ACHN (cell line): ENCODE measurements around the gene NR3C2.

Source experiments
- DNase-seq: peaks from one replicate; pipeline ENCODE4 v3.0.0-alpha.2; 2015
- in situ Hi-C: cut with HindIII; loops from 2 replicates; pipeline ENCODE4 v1.10.0; 2017; ENCODE audit warnings: low sequenced_read_pairs, low pct_ligation_motif_present, low pct_unique_long_range_greater_than_20kb

NR3C2 gene

DNA sequence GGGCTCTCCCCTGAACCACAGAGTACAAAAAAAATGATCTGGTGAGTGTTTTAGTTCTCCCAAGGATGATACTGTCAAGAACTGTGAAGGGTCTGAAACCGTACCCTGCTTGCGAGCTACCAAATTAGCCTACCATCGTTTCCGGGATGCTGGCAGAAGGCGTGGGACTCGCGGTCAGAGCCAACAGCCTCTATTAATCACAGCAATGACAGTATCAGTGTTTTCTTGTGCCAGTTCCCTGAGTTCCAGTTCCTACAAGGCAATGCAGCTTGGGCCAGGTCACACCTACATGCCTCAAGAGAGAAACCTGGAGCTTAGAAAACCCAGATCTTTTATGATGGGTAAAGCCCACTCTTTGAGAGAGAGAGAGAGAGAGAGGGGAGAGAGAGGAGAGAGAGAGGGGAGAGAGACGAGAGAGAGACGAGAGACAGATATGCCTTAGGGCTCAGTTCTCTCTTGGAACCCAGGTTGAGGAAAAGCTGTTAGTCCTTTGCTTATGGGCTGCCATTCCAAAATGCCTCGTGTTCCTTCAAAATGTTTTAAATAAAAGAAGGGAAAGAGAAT, 382.5 kb downstream of the NR3C2 start:
- no peak for DNase-seq

DNA sequence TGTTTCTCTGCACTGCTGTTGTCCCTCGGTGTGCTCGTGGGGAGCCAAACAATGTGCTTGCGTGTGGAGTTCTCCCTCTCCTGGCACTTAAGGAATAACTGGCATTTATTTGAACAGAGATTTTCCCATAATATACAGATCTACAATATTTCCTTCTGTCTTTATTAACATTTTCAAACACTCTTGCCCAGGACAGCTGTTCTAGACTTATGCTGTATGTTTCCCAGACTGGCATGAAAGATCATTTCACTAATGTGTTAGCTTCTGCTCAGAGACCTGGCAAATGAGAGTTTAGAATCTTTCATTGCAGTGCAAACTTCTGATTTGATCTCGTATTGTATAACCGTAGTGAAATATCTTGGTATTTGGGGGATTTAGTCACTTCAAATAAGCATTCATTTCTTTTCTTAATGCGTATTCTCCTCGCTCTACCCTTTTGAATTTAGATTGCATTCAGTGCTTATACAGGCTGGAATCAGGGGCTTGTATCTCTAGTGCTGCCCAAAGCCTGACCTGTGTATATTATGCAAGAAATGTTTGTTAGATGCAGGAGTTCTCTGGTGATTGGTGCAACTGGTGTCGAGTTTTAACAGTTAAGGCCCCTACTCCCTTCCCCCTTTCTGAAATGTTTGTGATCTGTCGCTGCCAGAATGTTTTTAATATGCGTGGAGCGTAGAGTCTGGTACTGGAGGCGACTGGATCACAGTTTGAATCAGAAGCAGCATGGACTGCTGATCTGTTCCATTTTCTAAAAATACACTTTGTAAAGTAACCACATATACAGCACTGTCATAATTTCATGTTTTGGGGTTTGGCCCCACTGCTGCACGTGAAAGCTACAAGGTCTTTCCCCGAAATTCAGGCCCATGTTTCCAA, 384.0 kb downstream of the NR3C2 start:
- DNase-seq: no peak
- in situ Hi-C loops: no loop called here

More for the DNA sequence above, 382.5 kb downstream of the NR3C2 start:
- in situ Hi-C loops: no loop called here

DNA sequence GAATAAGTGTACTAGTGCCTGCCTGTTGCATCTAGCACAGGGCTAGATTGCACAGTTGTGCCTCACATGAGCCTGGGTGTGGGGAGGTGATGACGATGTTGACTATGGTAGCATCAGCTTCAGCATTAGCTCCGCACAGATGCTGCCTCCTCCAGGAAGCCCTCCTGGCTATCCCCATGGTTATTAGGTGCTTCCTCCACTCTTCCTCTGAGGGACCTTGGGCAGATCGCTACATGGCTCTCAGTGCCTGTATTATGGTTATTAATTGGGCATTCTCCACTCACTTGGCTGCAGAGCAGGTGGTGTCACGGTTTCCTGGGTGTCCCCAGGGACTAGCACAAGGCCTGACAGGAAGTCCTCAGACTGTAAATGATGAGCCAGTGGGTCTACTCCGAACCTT, 384.7 kb downstream of the NR3C2 start:
- in situ Hi-C loops: no loop called here

DNA sequence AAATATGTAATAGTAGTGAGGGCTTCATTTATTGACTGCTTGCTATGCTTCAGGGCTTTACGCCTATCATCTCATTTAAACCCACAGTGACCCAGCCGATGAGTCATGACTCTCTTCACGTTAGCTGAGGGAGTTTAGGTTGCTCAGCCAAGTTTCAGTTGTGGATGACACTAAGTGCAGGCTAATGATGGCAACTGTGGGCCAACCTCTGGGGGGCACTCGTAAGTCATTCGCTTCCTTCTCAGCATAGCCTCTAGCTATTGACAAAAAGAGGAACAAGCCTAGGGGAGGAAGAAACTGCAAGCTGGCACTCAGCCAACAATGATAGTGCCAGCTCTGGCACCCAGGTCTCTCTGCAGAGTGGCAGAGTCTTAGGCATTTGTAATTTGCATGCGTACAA, 385.3 kb downstream of the NR3C2 start:
- in situ Hi-C loops: no loop called here
- DNase-seq: peak; percentile 25

More for the DNA sequence above, 384.7 kb downstream of the NR3C2 start:
- DNase-seq: no peak

DNA sequence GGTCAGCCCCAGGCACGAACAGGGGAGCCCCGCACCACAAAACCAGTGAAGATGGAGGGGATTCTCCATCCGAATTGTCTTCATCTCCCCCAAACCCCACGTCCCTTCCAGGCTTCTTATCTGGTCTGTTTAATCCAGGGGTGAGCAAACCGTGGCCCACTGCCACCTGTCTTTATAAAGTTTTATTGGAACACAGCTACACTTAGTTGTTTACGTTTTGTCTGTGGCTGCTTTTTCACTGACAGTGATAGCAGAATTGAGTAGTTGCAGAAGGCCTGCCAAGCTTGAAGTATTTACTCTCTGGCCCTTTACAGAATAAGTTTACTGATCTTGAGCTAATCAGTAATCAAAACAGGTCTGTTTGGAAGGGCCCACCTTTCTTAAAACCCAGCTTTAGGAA, 386.4 kb downstream of the NR3C2 start:
- in situ Hi-C loops: no loop called here
- DNase-seq: no peak

DNA sequence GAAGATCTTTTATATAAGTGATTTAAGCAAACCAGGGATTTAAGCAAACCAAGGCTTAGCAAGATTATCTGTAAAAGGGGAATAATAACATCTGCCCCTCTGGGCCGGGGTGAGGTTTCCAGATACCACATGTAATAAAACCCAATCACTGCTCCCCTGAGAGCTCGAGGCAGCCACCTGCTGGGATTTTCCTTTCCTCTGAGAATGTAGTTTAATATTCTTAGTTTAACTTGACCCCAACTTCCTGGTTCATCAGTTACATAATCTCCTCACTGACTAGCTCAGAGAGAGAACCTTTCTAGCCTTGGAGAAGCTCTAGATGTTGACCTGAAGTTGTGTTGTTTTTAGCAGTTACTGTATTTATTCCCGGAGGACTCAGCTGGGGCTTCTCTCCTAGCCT, 387.9 kb downstream of the NR3C2 start:
- DNase-seq: peak; percentile 8
- in situ Hi-C loops: no loop called here

DNA sequence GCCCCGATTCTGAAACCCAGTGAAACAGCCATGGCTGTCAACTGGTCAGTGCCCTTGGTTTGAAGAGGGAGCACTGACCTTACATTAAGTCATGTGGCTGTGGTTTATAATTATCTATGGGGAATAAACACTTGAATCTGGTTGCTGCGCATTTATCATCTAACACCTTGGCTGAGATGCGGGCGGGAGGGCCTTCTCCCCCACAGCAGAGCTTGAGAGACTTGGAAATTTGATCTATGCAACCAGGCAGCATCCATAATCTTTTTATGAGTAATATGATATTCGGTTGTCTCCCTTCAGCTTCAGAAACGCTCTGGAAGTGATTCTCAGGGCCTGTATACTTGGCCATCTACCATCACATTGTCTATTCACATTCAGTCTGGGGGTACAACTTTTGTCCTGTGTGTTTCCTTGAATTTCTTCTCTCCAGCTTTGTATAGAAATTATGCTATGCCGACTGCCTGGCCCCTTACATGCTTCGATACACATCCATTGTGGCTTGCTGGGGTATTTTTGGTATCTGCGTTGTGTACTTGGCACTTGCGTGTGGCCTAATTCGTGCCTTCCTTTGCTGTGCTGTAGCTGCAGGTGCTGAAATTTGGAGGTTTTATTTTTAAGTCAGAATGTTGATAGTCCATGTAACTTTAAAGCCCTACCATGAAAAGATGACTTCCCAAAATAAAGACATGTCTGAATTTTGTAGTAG, 388.8 kb downstream of the NR3C2 start:
- DNase-seq: no peak
- in situ Hi-C loops: no loop called here

DNA sequence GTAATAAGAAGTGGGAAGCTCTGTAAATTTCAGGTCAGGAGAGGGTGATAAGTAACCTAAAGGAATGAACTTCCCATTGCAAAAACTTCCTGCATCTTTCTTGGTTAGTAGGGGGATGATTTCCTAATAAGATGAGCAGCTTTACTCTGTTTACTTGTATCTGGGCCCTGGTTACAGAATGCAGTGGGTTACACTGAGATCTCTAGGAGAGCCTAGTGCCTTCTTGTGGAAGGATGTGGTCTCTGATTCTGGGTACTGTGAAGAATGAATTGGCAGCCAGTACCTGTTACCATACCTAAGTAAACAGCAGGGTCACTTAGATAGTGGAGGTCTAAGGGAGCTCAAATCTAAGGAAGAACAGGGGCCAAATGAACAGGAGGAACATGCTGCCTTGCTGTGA, 389.8 kb downstream of the NR3C2 start:
- DNase-seq: no peak
- in situ Hi-C loops: no loop called here

DNA sequence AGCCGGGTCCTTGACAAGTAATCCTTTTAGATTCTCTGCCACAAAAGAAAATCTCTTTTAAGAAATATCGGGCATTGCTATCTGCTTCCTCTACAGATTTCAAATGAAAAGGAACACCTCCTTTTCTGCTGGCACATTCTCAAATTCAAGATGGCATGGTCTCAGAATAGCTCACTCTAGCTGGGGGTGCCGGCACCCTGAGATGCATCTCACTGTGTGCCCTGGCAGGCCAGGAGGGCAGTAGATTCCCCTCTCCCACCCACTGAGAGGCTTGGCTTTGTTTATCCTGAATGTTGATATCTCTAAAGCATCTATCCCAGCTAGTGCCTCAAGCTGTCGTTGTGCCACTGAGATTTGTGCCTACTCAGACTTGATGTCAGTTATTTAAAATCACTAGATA, 390.8 kb downstream of the NR3C2 start:
- DNase-seq: no peak
- in situ Hi-C loops: no loop called here

DNA sequence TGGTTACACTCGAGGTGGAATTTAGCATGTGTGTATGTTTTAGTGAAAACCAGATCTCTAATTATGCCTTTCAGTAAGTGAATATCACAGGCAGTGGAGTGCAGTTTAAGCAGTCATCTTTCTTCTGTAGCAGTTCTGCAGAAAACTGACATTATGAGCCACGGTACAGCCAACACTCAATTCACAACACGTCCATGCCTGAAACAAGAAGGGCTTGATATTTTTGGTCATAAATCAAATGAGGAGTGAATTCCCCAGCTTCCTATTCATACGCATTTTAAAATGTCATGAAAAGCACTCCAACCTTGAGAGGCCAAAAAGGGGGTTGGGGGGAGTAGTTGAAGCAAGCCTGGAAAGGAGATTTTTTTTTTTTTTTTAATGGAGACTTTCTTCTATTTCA, 393.6 kb downstream of the NR3C2 start:
- no peak for DNase-seq
- in situ Hi-C loops: no loop called here

DNA sequence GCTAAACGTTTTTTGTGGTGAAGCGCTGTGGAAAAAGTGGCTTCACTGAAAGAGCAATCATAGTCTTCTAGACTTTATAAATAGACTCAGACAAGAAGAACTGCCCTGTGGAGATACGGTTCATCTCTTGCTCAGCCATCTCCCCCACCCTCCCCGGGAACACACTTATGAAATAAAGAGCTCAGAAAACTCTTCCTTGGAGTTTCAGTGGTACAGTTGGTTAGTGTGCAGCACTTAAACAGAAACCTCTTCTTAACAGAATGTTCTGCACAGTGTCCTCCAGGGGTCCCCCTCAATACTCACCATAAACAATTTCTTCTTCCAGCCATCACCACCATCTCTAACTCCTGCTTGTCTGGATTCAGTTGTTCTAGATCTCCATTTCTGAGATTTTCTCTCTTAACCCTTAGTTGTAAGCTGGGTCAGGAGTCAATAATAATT, 397.3 kb downstream of the NR3C2 start:
- in situ Hi-C loops: no loop called here
- no peak for DNase-seq

DNA sequence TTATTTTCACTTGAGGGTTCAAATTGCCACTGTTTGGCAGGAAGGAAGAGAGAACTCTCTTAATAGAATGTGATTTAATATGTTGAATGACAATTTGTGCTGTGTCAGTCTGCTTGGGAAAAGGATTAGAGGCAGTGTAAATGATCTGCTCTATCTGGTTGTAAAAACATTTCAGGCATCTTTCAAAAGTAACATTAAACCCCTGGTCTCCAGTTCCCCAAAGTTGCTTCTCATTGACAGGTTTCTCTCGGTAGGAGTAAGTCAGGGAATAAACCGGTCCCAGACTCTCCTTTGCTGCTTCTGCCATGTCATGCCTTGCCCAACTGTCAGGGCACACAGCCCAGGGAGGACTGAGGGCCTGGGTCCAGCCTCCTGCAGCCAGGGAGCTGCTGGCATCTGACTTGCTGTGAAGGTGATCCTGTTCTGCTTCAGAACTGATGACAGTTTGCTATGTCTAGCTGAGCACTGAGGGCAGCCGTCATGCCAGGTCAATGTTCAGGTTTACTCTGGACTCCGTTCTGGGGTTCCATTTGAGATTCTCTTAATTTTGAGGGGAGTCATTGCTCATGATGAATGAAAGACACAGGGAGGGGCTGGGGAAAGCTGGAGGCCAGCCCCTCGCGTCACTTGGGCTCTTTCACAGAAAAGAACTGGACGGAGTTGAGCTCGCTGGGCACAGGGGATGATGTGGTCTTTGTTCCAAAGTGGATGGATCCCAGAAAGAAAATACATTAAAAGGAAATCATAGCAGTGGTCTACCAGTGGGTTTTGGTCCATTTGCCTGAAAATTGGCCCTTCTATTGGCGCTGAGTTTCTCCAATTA, 397.9 kb downstream of the NR3C2 start:
- in situ Hi-C loops: no loop called here
- DNase-seq: no peak

DNA sequence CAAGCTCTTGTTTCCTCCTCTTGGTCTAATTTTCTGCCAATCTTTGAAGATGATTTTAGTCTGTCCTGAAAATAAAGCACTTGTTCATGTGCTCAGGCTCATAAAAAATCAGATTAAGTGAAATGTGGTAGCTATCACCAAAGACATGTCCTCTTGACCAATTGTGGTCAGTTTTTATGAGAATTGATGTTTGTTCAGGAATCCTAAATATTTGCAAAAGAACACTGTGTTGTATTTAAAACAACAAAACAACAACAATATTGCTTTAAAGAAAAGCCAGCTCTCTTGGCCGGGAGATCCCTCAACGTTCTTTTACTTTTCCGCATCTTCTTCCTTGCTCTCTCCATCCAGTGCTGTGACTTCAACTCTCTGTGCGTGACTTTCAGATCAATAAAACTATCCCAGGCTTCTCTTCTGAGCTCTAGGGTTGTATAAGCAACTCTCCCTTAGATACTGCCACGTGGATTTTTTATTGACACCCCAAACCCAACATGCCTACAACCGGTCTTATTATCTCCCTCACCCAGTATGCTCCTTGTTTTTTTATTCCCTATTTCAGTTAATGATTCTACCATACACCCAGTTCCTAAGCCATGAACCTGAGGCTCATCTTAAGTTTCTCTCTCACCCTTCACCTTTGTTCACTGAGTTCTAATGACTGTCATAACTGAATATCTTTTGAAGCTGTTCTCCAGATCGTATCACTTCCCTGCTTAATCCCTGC, 400.4 kb downstream of the NR3C2 start:
- in situ Hi-C loops: no loop called here
- DNase-seq: no peak

DNA sequence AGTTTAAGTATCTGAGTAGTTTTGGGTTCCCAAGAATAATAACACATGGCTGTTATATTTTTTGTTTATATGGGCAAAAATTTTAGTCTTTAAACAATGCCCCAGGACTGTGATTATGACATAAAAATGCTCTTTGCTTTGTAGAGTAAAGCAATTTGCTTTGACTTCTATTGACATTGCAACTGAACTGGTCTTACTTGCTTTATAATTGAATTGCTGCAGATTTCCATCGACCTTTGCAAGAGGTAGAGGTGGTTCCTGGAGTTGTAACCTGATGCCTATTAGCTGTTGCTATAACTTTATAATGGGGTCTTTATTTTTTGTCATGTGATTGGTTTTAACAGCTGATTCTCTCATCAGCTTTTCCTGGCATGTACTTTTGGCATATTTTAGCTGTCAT, 407.4 kb downstream of the NR3C2 start:
- in situ Hi-C loops: no loop called here
- no peak for DNase-seq

DNA sequence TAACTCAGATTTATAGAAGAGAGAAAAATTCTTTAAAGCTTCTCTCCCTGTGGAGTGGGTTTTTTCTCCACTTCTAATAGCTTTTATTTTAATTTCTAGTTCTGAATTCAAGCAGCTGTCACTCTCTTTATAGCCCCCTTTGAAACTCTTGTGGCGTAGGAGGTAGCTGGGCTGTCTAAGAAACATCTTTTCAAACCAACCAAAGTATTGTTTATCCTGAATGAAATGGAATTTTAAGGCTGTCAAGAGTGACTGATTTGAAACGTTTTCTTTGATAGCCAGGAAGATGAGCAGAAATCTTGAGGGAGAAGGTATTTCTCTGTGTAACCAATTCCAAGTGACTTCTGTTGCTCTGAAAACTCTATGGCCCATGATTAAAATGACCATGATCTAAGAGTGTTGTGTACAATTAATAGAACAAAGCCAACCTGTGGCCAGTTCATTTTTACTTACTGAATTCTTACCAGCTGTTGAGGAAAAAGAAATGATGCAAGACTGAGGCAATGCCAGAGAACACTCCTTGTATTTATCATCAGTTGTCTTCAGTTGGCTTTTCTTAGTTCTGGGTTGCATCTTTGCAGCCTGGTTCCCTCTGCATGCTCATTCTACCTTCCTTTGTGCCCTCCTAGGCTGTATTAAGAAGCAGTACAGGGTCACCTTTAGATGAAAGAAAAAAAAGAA, 411.9 kb downstream of the NR3C2 start:
- no peak for DNase-seq
- in situ Hi-C loops: no loop called here

DNA sequence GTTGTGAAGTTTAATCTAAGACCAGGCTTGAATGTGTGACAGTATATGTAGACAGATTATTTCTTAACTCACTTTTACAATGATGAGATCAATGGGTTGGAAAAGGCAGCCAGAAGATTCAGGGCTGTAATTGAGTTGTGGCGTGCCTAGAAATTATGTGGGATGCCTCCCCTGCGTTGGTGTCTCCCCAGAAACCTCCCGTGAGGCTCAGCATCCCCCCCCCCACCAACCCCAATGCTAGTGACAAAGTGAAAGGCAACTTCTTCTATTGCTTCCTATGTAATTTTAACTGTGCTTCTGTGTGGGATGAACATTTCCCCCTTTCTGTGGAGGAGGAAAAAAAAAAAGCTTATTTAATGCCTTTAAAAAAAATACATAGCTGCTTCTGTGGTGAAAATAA, 412.4 kb downstream of the NR3C2 start:
- DNase-seq: no peak
- in situ Hi-C loops: no loop called here
